ENCODE results near the gene PAX8.
A peak's percentile ranks its signal among the peaks of the same experiment; 100 is the strongest.

The PAX8 gene

GRCh38 chr2:113236367-113237159 is 42.2 kb downstream of the PAX8 start:
- DNase-seq (ENCODE audit: low read depth), result no peak

DNA sequence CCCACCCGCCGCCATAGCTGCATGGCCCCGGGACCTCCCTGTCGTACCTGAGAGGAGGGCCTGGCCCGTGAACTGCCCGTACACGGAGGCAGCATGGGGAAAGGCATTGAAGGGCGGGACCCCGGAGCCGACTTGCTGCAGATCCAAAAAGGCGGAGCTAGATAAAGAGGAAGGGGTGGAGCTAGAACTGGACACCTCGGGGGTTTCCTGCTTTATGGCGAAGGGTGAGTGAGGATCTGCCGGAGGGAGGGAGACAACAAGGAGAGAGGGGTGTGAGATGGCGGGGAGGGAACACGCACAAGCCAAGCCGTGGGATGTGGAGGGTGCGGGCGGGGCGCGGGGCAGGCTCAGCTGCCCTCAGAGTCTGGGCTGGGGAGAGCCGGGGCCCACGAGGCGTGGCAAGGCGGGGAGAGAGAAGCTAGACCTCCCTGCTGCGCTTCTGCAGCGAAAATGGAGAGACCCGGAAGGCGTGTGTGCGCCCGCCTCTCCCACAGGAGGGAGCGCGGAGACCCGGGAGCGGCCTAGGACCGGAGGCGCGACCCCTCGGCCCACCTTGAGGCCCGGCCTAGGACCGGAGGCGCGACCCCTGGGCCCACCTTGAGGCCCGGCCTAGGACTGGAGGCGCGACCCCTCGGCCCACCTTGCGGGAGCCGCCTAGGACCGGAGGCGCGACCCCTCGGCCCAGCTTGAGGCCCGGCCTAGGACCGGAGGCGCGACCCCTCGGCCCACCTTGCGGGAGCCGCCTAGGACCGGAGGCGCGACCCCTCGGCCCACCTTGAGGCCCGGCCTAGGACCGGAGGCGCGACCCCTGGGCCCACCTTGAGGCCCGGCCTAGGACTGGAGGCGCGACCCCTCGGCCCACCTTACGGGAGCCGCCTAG is 43.1 kb downstream of the PAX8 start:
- DNase-seq (ENCODE audit: low read depth), result peak; percentile 81

- no peak for DNase-seq (ENCODE audit: low read depth)
These were observed 43.9 kb downstream of the PAX8 start for GRCh38 chr2:113234721-113235346.

GRCh38 chr2:113233593-113234550 is 44.8 kb downstream of the PAX8 start:
- no peak for DNase-seq (ENCODE audit: low read depth)

DNA sequence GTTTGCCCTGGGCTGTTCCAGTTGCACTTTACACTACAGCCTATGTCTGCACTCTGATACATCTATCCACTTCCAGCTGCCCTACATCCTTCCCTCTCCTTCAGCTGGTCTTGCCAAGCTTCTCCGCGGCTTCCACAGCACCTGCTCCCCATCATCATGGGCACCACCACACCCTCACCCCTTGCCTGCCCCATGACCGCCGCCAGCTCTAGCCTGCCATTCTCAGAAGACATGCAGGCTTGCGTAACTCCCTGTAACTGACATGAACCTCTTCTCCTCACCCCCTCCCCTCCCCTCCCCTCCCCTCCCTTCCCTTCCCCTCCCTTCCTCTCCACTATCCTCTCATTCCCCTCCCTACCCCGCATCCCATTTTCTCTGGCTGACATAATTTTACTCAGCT is 46.0 kb downstream of the PAX8 start:
- DNase-seq (ENCODE audit: low read depth), result no peak

DNA sequence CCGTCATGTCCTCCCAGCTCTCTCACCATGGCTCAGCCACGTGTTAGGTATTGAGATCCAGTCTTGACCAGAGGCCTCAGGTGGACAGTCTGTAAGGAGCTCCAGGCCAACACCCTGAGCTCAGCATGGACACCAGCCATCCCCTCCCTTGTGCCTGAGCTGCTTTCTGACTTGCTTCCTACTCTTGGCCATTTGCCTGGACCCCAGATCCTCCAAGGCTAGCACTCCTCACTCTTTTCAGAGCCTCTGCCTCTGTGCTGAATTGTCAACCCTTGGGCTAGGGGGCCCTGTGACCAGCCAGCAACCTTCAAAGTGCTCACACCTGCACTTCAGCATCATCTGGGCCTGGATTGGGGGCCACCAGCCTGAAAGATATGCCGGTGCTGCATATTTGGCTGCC is 46.6 kb downstream of the PAX8 start:
- no peak for DNase-seq (ENCODE audit: low read depth)

DNA sequence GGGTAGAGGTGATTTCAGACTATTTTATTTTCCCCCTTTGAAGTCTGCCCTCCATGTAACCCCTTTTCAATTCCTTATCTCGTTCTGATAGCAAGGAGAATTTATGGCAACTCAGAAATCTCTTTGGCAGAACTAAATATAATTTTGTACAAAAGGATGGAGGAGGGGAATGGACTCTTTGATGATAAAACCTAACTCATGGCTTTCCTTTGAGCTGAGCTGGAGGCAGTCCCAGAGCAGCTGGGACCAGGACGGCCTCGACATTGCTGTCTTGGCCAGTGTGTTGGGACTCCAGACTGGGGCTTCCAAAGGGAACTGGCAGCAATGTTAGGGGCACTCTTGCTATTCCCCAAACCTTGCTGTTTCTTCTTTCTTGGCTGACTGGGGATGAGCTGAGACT is 47.7 kb downstream of the PAX8 start:
- DNase-seq (ENCODE audit: low read depth), result no peak

GRCh38 chr2:113230531-113230930 is 48.2 kb downstream of the PAX8 start:
- no peak for DNase-seq (ENCODE audit: low read depth)

DNA sequence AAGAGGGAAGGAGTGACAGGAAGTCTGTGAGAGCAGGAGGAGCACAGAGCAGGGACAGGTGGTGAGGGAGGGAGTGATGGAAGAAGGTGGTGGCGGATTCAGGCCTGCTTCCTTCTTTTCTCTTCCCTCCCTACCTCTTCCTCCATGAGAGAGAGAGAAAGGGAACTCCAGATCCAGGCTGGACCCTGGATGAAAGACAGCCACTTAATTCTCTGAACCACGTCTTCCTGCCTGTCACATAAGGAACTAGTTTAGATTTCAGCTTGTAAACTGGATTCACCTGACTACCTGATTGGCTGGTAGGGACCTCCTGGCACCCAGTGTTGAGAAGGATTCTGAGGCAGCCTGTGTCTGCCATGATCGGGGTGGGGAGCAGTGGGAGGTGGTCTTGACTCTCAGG is 48.9 kb downstream of the PAX8 start:
- DNase-seq (ENCODE audit: low read depth), result no peak

- no peak for DNase-seq (ENCODE audit: low read depth)
These were observed 49.6 kb downstream of the PAX8 start for GRCh38 chr2:113228991-113229716.

GRCh38 chr2:113228351-113228750 is 50.4 kb downstream of the PAX8 start:
- no peak for DNase-seq (ENCODE audit: low read depth)

GRCh38 chr2:113227698-113228097 is 51.0 kb downstream of the PAX8 start:
- DNase-seq (ENCODE audit: low read depth), result no peak

DNA sequence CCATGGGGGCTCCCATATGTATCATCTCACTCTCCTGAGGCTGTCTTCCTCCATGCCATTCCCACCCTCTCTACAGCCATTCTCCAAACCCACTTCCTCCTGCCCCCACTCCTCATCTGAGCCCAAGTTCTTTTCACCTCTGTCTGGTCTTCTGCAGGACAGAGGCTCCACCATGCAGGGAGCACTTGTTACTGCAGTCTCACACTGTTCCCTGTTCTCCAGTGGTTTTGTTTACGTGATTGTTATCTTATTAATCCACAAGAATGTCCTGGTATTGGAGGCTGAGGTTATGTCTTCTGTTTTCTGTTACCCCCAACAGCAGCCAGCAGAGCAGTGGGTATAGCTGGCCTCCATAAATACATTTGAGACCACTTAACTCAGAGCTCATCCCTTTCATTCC is 51.4 kb downstream of the PAX8 start:
- no peak for DNase-seq (ENCODE audit: low read depth)

- no peak for DNase-seq (ENCODE audit: low read depth)
These were observed 52.3 kb downstream of the PAX8 start for GRCh38 chr2:113226462-113226861.

GRCh38 chr2:113225263-113226259 is 53.2 kb downstream of the PAX8 start:
- no peak for DNase-seq (ENCODE audit: low read depth)

- DNase-seq (ENCODE audit: low read depth), result no peak
These were observed 54.0 kb downstream of the PAX8 start for GRCh38 chr2:113224647-113225236.

DNA sequence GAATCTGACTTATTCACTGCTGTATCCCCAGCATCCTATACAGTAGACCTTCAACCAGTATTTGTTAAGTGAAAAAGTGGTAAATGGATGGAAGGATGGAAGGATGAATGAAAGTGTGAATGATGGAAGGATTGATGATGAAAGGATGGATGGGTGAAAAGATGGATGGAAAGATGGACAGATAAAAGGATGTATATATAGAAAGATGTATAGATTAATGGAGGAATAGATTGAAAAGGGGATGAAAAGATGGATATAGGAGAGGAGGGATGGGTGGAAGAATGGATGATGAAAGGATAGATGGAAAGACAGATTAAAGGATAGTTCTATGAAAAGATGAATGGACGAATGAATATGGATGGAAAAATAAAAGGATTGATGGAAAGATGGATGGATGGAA is 54.9 kb downstream of the PAX8 start:
- no peak for DNase-seq (ENCODE audit: low read depth)

DNA sequence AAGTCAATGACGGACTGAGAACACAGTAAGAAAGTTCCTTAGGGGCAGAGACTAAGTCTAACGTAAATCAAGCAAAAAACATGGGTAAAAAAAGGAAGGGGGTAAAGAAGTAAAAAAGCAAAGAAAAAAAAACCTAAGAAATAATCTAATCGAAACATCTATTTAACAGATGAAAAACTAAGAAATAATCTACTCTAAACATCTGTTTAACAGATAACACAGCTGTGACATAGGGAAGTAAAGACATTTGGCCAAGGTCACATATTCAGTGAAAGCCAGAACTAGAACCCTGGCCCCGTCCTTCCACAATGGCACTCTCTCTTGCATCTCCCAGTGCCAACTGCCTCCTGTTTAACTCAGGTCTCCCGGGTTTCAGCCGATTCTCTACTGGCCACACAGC is 56.9 kb downstream of the PAX8 start:
- DNase-seq (ENCODE audit: low read depth), result no peak

GRCh38 chr2:113220970-113221708 is 57.6 kb downstream of the PAX8 start:
- DNase-seq (ENCODE audit: low read depth), result no peak
